Hepatocyte (in vitro differentiated cells): ENCODE measurements around the gene PTPRN2.

ENCODE experiments used
- CTCF ChIP-seq: fragments of 200-600 bp; sonication (generic); IDR thresholded peaks from 2 replicates; pipeline ENCODE4 v1.5.1; 2016; ENCODE audit warnings: antibody characterized with exemption, mild to moderate bottlenecking; ENCODE audit not compliant: poor library complexity
- EZH2 ChIP-seq: fragments of 200-600 bp; sonication (generic); IDR thresholded peaks from 2 replicates; pipeline ENCODE4 v1.6.1; 2016; ENCODE audit warnings: antibody characterized with exemption, mild to moderate bottlenecking, borderline replicate concordance

- TF ChIP-seq CTCF = no peak
- no peak for TF ChIP-seq EZH2
These were observed 858.1 kb downstream of the PTPRN2 start for GRCh38 chr7:157729566-157729965.
